ENCODE results near the gene GLI1. TPM values are rescaled to one million over a fixed set of nuclear protein-coding genes. Genes with fewer than 3 reads are reported as not detected.

Gene GLI1
- total and polyA plus RNA-seq, 2 of the 13 experiments (the other 11 are each of a cell fraction or from before 2014, with no cell fraction given) = 0.09 to 0.20 TPM

DNA sequence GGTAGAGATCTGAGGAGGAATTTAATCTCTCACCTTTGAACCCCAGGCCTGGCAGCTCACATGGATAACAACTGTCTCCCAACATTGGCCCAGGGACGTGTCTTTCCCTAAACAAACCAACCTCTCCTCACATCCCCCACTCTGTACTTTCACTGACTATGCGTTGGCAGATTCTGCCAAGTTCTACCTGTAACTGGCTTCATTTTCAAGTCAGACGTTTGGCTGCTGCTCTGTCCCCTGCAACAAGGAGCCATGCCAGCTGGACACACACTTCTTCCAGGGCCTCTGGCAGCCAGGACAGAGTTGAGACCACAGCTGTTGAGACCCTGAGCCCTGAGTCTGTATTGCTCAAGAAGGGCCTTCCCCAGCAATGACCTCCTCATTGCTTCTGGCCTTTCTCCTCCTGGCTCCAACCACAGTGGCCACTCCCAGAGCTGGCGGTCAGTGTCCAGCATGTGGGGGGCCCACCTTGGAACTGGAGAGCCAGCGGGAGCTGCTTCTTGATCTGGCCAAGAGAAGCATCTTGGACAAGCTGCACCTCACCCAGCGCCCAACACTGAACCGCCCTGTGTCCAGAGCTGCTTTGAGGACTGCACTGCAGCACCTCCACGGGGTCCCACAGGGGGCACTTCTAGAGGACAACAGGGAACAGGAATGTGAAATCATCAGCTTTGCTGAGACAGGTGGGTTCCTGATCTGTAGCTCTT, 24.9 kb upstream of the GLI1 start, which contains the start of gene INHBC (continued):
- TF ChIP-seq IRF2 (CRISPR knock-in tag; IDR thresholded peaks at IDR 0.05) (no peak), MIER2 (CRISPR knock-in tag; IDR thresholded peaks at IDR 0.05) (no peak), ZNF510 (CRISPR knock-in tag; IDR thresholded peaks at IDR 0.05; ENCODE audit: low read depth) (0 out of 2 replicates have a peak, but pooled peaks have one; percentile 67), ZNF564 (CRISPR knock-in tag; IDR thresholded peaks at IDR 0.05) (no peak; the same call in 1 of the 2 replicates), FOXP4 (CRISPR knock-in tag; IDR thresholded peaks at IDR 0.05) (no peak), NR2C2 (CRISPR knock-in tag; IDR thresholded peaks at IDR 0.05; ENCODE audit: borderline replicate concordance) (peak; percentile 70)
- TF ChIP-seq, protein P1, sequence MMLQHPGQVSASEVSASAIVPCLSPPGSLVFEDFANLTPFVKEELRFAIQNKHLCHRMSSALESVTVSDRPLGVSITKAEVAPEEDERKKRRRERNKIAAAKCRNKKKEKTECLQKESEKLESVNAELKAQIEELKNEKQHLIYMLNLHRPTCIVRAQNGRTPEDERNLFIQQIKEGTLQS (CRISPR knock-in tag; IDR thresholded peaks at IDR 0.05) = no peak
- TF ChIP-seq, protein P2, sequence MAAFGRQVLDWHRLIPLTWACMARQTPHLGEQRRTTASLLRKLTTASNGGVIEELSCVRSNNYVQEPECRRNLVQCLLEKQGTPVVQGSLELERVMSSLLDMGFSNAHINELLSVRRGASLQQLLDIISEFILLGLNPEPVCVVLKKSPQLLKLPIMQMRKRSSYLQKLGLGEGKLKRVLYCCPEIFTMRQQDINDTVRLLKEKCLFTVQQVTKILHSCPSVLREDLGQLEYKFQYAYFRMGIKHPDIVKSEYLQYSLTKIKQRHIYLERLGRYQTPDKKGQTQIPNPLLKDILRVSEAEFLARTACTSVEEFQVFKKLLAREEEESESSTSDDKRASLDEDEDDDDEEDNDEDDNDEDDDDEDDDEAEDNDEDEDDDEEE (CRISPR knock-in tag; IDR thresholded peaks at IDR 0.05) = no peak
- TF ChIP-seq, protein P3, sequence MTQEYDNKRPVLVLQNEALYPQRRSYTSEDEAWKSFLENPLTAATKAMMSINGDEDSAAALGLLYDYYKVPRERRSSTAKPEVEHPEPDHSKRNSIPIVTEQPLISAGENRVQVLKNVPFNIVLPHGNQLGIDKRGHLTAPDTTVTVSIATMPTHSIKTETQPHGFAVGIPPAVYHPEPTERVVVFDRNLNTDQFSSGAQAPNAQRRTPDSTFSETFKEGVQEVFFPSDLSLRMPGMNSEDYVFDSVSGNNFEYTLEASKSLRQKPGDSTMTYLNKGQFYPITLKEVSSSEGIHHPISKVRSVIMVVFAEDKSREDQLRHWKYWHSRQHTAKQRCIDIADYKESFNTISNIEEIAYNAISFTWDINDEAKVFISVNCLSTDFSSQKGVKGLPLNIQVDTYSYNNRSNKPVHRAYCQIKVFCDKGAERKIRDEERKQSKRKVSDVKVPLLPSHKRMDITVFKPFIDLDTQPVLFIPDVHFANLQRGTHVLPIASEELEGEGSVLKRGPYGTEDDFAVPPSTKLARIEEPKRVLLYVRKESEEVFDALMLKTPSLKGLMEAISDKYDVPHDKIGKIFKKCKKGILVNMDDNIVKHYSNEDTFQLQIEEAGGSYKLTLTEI (CRISPR knock-in tag; conservative IDR thresholded peaks at IDR 0.05) = no peak

All from HepG2 (cell line).